GM12878 (cell line): ENCODE measurements around the gene NFKBIE. TPM values are rescaled to one million over a fixed set of nuclear protein-coding genes. Genes with fewer than 3 reads are reported as not detected.
A peak's percentile ranks its signal among the peaks of the same experiment; 100 is the strongest.

Source experiments
- BHLHE40 ChIP-seq, 2 experiments: fragments of 450-650 bp in 1 of 2; IDR thresholded peaks; 2 replicates each; pipeline ENCODE4 v1.6.1; 2011 to 2017; ENCODE audit warnings: low read depth in 2 of 2, borderline replicate concordance in 1 of 2, improper control_type of control experiment in 1 of 2, low read length in 1 of 2, mild to moderate bottlenecking in 1 of 2
- CBFB ChIP-seq: IDR thresholded peaks from 2 replicates; pipeline ENCODE4 v1.6.1; 2016; ENCODE audit warnings: antibody characterized with exemption, low read depth
- E2F4 ChIP-seq: IDR thresholded peaks from 2 replicates; pipeline ENCODE4 v1.6.1; 2012; ENCODE audit warnings: low read depth, low read length, improper control_type of control experiment
- ETV6 ChIP-seq, 2 experiments: fragments of 450-650 bp in 1 of 2; IDR thresholded peaks in 1 of 2; conservative IDR thresholded peaks in 1 of 2; 2 replicates each; pipeline ENCODE4 v1.6.1; 2014; ENCODE audit warnings: antibody characterized with exemption in 1 of 2, borderline replicate concordance in 1 of 2, low read depth in 1 of 2, mild to moderate bottlenecking in 1 of 2, moderate library complexity in 1 of 2
- HDGF ChIP-seq: fragments of 450-650 bp; IDR thresholded peaks from 2 replicates; pipeline ENCODE4 v1.6.1; 2016; ENCODE audit warnings: antibody characterized with exemption
- IKZF2 ChIP-seq, 2 experiments: fragments of 450-650 bp; IDR thresholded peaks; 2 replicates each; pipeline ENCODE4 v1.6.1; 2017; ENCODE audit warnings: mild to moderate bottlenecking in 2 of 2, moderate library complexity in 2 of 2
- JUND ChIP-seq: IDR thresholded peaks from 2 replicates; pipeline ENCODE4 v1.6.1; 2012; ENCODE audit warnings: low read depth, mild to moderate bottlenecking, low read length, improper control_type of control experiment, moderate library complexity
- MEF2A ChIP-seq: IDR thresholded peaks from 2 replicates; pipeline ENCODE4 v1.6.1; 2011; ENCODE audit warnings: low read depth, mild to moderate bottlenecking, low read length, moderate library complexity; ENCODE audit not compliant: insufficient read depth
- MLLT1 ChIP-seq: fragments of 450-650 bp; IDR thresholded peaks from 2 replicates; pipeline ENCODE4 v1.6.1; 2016; ENCODE audit warnings: mild to moderate bottlenecking
- NFIC ChIP-seq: IDR thresholded peaks from 2 replicates; pipeline ENCODE4 v1.6.1; 2012; ENCODE audit warnings: low read depth, mild to moderate bottlenecking, inconsistent platforms, low read length, moderate library complexity
- NKRF ChIP-seq: fragments of 450-650 bp; conservative IDR thresholded peaks from 2 replicates; pipeline ENCODE4 v1.6.1; 2017; ENCODE audit warnings: mild to moderate bottlenecking, moderate library complexity
- RB1 ChIP-seq: fragments of 450-650 bp; formaldehyde crosslinking; IDR thresholded peaks from 2 replicates; pipeline ENCODE4 v1.6.1; 2017; ENCODE audit warnings: mild to moderate bottlenecking, borderline replicate concordance
- TAF1 ChIP-seq: IDR thresholded peaks from 2 replicates; pipeline ENCODE4 v1.6.1; 2011; ENCODE audit warnings: mild to moderate bottlenecking, low read depth, low read length, borderline replicate concordance
- TARDBP ChIP-seq: IDR thresholded peaks from 2 replicates; pipeline ENCODE4 v1.6.1; 2016; ENCODE audit warnings: borderline replicate concordance
- ZNF384 ChIP-seq: IDR thresholded peaks from 2 replicates; pipeline ENCODE4 v1.6.1; 2012; ENCODE audit warnings: low read depth, mild to moderate bottlenecking, low read length, improper control_type of control experiment, borderline replicate concordance
- polyA plus RNA-seq, 11 experiments: library from polyadenylated mRNA; depleted of rRNA in 4 of 11; unstranded in 6 of 11; stranded (reverse) in 5 of 11; fragments of >200 nt; fragmentation: Nextera tagmentation in 4 of 11; fragmentation: Illumina TruSeq in 1 of 11; extraction: Ambion mirVana in 4 of 11; extraction: Trizol in 1 of 11; gene quantifications; 1 replicate in 1 of 11; 2 replicates in 10 of 11; pipeline versions ENCODE4 v1.2.1 to v1.2.3, GENCODE V29; 2011 to 2016; ENCODE audit warnings: inconsistent platforms in 2 of 11, missing spikeins in 2 of 11, low read depth in 1 of 11
- total RNA-seq, 4 experiments: library from RNA; depleted of rRNA in 3 of 4; stranded (reverse); fragments of >200 nt in 3 of 4; fragmentation: Illumina TruSeq in 1 of 4; extraction: Trizol in 1 of 4; gene quantifications; 2 replicates each; pipeline versions ENCODE4 v1.2.1 to v1.2.3, GENCODE V29; 2013 to 2021
- TF ChIP-seq, protein P1 (sequence below): fragments of 450-650 bp; IDR thresholded peaks from 2 replicates; pipeline ENCODE4 v1.6.1; 2017; ENCODE audit warnings: mild to moderate bottlenecking, moderate library complexity
- TF ChIP-seq, protein P2 (sequence below): fragments of 450-650 bp; IDR thresholded peaks from 2 replicates; pipeline ENCODE4 v1.6.1; 2018; ENCODE audit warnings: mild to moderate bottlenecking, low read depth, moderate library complexity; ENCODE audit not compliant: partially characterized antibody

The NFKBIE gene
- total and polyA plus RNA-seq, 10 of the 15 experiments (the other 5 are each of a cell fraction or from before 2014, with no cell fraction given): 10.4 to 106 (median 38.8) TPM

DNA sequence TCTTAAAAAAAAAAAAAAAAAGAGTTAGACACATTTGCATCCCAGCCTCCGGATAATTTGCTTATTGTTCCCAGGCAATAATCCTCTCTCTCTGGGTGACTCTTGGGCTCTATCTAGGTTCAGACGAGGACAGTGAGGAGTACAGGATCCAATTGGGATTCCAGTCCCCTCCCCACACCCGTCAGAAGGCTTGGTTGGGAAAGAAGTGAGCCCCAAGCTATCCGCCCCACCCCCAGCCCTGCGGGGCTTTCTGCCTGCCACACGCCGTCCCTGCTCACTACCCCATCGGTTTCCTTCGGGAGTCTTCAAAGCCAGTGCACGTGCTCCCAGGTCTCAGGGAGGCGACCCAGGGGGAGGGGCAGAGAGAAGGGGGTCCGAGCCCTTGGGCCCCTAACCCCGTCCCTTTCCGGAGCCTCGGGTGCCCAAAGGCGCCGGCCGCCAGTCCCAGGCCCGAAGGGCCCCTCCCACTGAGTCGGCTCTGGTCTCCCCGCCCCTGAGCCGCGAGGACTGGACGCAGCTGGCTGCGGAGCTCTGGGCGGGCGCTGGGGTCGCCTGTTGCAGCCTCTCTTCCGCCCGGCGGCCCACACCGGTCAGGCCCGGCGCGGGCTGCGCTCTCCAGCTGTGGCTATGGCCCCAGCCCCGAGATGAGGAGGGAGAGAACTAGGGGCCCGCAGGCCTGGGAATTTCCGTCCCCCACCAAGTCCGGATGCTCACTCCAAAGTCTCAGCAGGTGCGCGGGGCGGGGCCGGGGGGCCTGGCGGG is 46.1 kb downstream of the NFKBIE start (continued):
- TF ChIP-seq, protein P1, sequence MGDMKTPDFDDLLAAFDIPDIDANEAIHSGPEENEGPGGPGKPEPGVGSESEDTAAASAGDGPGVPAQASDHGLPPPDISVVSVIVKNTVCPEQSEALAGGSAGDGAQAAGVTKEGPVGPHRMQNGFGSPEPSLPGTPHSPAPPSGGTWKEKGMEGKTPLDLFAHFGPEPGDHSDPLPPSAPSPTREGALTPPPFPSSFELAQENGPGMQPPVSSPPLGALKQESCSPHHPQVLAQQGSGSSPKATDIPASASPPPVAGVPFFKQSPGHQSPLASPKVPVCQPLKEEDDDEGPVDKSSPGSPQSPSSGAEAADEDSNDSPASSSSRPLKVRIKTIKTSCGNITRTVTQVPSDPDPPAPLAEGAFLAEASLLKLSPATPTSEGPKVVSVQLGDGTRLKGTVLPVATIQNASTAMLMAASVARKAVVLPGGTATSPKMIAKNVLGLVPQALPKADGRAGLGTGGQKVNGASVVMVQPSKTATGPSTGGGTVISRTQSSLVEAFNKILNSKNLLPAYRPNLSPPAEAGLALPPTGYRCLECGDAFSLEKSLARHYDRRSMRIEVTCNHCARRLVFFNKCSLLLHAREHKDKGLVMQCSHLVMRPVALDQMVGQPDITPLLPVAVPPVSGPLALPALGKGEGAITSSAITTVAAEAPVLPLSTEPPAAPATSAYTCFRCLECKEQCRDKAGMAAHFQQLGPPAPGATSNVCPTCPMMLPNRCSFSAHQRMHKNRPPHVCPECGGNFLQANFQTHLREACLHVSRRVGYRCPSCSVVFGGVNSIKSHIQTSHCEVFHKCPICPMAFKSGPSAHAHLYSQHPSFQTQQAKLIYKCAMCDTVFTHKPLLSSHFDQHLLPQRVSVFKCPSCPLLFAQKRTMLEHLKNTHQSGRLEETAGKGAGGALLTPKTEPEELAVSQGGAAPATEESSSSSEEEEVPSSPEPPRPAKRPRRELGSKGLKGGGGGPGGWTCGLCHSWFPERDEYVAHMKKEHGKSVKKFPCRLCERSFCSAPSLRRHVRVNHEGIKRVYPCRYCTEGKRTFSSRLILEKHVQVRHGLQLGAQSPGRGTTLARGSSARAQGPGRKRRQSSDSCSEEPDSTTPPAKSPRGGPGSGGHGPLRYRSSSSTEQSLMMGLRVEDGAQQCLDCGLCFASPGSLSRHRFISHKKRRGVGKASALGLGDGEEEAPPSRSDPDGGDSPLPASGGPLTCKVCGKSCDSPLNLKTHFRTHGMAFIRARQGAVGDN: peak; percentile 85
- TF ChIP-seq BHLHE40 (IDR thresholded peaks at IDR 0.05; ENCODE audit: borderline replicate concordance in 1 of 2, low read depth in 2 of 2, low read length in 1 of 2): peak; percentile 81 to 94; a peak in 3 of 4 replicates
- no peak for TF ChIP-seq E2F4
- no peak for TF ChIP-seq RB1
- TF ChIP-seq, protein P2, sequence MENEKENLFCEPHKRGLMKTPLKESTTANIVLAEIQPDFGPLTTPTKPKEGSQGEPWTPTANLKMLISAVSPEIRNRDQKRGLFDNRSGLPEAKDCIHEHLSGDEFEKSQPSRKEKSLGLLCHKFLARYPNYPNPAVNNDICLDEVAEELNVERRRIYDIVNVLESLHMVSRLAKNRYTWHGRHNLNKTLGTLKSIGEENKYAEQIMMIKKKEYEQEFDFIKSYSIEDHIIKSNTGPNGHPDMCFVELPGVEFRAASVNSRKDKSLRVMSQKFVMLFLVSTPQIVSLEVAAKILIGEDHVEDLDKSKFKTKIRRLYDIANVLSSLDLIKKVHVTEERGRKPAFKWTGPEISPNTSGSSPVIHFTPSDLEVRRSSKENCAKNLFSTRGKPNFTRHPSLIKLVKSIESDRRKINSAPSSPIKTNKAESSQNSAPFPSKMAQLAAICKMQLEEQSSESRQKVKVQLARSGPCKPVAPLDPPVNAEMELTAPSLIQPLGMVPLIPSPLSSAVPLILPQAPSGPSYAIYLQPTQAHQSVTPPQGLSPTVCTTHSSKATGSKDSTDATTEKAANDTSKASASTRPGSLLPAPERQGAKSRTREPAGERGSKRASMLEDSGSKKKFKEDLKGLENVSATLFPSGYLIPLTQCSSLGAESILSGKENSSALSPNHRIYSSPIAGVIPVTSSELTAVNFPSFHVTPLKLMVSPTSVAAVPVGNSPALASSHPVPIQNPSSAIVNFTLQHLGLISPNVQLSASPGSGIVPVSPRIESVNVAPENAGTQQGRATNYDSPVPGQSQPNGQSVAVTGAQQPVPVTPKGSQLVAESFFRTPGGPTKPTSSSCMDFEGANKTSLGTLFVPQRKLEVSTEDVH: no peak
- TF ChIP-seq ETV6 (conservative IDR thresholded peaks at IDR 0.05 in 1 of 2, IDR thresholded peaks at IDR 0.05 in 1 of 2; ENCODE audit: borderline replicate concordance in 1 of 2, low read depth in 1 of 2): no peak
- no peak for TF ChIP-seq HDGF
- no peak for TF ChIP-seq CBFB
- TF ChIP-seq NFIC: no peak
- TF ChIP-seq NKRF: peak; percentile 65
- TF ChIP-seq TAF1: no peak
- no peak for TF ChIP-seq TARDBP
- TF ChIP-seq MEF2A: no peak
- peak; percentile 55; the same call in 1 of the 2 replicates for TF ChIP-seq MLLT1
- peak; percentile 54 for TF ChIP-seq ZNF384
- TF ChIP-seq JUND: no peak
- TF ChIP-seq IKZF2 (IDR thresholded peaks at IDR 0.05): peak; percentile 75 to 80
